Left ventricle myocardium inferior (tissue), 1 donor: ENCODE measurements around the gene RASL12. TPM values are rescaled to one million over a fixed set of nuclear protein-coding genes. Genes with fewer than 3 reads are reported as not detected.

Experiments used
- DNase-seq: peaks from one replicate; pipeline ENCODE4 v3.0.0-alpha.2; 2020
- H3K27ac ChIP-seq: fragments of 200-600 bp; replicated peaks from 2 replicates; pipeline ENCODE4 v1.8.0; 2021
- H3K27me3 ChIP-seq: fragments of 200-600 bp; 2 replicates; pipeline ENCODE4 v1.8.0; 2021; ENCODE audit warnings: low read depth
- H3K36me3 ChIP-seq: fragments of 200-600 bp; 2 replicates; pipeline ENCODE4 v1.8.0; 2021
- H3K4me1 ChIP-seq: fragments of 200-600 bp; 2 replicates; pipeline ENCODE4 v1.8.0; 2021
- H3K4me3 ChIP-seq: fragments of 200-600 bp; 2 replicates; pipeline ENCODE4 v1.8.0; 2021; ENCODE audit warnings: mild to moderate bottlenecking, moderate library complexity
- H3K9me3 ChIP-seq: fragments of 200-600 bp; replicated peaks from 2 replicates; pipeline ENCODE4 v1.8.0; 2021
- intact Hi-C: fragments of 100-400 bp; cut with micrococcal nuclease; formaldehyde crosslinking; loops from one replicate; pipeline ENCODE4 v1.11.0; 2022
- total RNA-seq: library from RNA; stranded (reverse); fragmentation: NEBNext Ultra II Directional; extraction: Animal tissue kit (Norgen Biotek cat#: 25700); gene quantifications from one replicate; pipeline ENCODE4 v1.2.1, GENCODE V29; 2021
- TF ChIP-seq, protein P1 (sequence below): fragments of 200-600 bp; IDR thresholded peaks from 2 replicates; pipeline ENCODE4 v1.8.0; 2021; ENCODE audit warnings: antibody characterized with exemption, mild to moderate bottlenecking, borderline replicate concordance
- donor health status: DM: no; HTN: yes; CAD: no; lungs with severe emphysema.

The RASL12 gene
- total RNA-seq, 1 donor from 2014 or later, result 12.9 TPM

DNA sequence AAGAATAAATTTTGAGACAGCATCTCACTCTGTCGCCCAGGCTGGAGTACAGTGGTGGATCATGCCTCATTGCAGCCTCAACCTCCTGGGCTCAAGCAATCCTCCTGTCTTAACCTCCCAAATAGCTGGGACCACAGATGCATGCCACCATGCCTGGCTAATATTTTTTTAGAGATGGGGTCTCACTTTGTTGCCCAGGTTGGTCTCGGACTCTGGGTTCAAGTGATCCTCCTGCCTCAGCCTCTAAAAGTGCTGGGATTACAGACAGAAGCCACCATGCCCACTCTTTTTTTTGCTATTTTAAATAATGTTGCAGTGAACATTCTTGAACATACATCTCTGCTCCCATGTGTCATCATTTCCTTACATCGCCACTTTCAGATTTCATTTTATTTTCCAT is 29.4 kb downstream of the RASL12 start:
- TF ChIP-seq, protein P1, sequence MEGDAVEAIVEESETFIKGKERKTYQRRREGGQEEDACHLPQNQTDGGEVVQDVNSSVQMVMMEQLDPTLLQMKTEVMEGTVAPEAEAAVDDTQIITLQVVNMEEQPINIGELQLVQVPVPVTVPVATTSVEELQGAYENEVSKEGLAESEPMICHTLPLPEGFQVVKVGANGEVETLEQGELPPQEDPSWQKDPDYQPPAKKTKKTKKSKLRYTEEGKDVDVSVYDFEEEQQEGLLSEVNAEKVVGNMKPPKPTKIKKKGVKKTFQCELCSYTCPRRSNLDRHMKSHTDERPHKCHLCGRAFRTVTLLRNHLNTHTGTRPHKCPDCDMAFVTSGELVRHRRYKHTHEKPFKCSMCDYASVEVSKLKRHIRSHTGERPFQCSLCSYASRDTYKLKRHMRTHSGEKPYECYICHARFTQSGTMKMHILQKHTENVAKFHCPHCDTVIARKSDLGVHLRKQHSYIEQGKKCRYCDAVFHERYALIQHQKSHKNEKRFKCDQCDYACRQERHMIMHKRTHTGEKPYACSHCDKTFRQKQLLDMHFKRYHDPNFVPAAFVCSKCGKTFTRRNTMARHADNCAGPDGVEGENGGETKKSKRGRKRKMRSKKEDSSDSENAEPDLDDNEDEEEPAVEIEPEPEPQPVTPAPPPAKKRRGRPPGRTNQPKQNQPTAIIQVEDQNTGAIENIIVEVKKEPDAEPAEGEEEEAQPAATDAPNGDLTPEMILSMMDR, result no peak
- H3K4me1 ChIP-seq, result no peaks in the 10 kb centered on the region
- H3K4me3 ChIP-seq, result no peak overlapping the region
- H3K27me3 ChIP-seq, result no peaks in the 10 kb centered on the region
- H3K9me3 ChIP-seq, result no peaks in the 10 kb centered on the region
- H3K27ac ChIP-seq, result no peak overlapping the region
- H3K36me3 ChIP-seq, result no peaks in the 10 kb centered on the region
- intact Hi-C loops, result no loop called here
- no peak for DNase-seq

GRCh38 chr15:65037309-65037708 is 30.5 kb downstream of the RASL12 start:
- Histone ChIP-seq H3K36me3 (no peaks in the 10 kb centered on the region), H3K27ac (no peak overlapping the region), H3K4me1 (no peaks in the 10 kb centered on the region), H3K4me3 (no peak overlapping the region), H3K27me3 (no peaks in the 10 kb centered on the region), H3K9me3 (no peaks in the 10 kb centered on the region)
- intact Hi-C loops, result no loop called here
- DNase-seq, result no peak
- TF ChIP-seq, protein P1, result no peak

DNA sequence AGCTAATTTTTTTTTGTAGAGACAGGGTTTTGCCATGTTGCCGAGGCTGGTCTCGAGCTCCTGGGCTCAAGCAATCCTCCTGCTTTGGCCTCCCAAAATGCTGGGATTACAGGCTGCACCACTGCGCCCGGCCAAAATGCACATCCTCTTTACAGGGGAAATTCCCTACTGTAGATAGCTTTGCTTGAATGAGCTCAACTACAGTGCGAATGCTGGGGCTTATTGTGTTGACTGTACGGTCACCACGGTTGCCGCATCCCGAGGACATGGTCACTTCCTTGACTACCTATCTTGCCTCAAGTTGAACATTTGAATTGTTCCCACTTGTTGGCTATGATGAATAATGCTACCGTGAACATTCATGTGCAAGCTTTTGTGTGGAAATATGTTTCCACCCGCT is 33.1 kb downstream of the RASL12 start:
- TF ChIP-seq, protein P1, result no peak
- intact Hi-C loops, result no loop called here
- no peak for DNase-seq

DNA sequence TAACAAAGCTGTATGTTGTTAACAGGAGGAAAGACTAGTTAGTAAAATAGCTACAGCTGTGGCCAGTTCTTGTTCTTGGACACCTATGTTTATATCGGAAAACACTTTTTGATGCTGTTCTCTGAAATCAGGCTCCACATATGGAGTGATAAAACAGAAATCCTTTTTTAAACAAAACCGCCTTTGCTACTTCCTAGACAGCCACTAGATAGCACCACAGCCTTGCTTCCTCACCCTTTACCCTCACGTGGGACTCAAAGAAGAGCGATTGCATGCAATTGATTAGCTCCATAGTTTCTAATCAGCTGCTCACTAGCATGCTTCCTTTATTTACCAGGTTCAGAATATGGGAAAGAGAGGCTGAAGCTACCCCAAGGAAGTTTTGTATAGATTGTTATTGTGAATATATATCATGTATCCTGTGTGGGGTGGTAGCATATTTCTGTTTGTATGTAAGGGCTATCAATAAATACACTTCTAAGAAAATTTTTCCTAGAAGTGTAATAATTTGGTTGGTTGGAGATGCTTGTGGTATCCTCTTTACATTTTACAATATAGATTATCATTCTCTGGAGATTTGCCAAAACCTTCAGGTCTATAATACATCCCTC is 34.0 kb downstream of the RASL12 start:
- Histone ChIP-seq H3K27ac (no peak overlapping the region), H3K9me3 (no peaks in the 10 kb centered on the region), H3K27me3 (no peaks in the 10 kb centered on the region), H3K36me3 (no peaks in the 10 kb centered on the region), H3K4me1 (peaks cover 6% of the 10 kb centered on the region), H3K4me3 (no peak overlapping the region)
- TF ChIP-seq, protein P1, result peak; percentile 51
- intact Hi-C loops, result no loop called here
- DNase-seq, result no peak

More for the DNA sequence above, 33.1 kb downstream of the RASL12 start:
- no peak overlapping the region for H3K27ac ChIP-seq
- no peaks in the 10 kb centered on the region for H3K36me3 ChIP-seq
- no peaks in the 10 kb centered on the region for H3K9me3 ChIP-seq
- no peaks in the 10 kb centered on the region for H3K27me3 ChIP-seq
- H3K4me1 ChIP-seq, result no peaks in the 10 kb centered on the region
- no peak overlapping the region for H3K4me3 ChIP-seq

GRCh38 chr15:65032801-65033537 is 34.8 kb downstream of the RASL12 start:
- intact Hi-C loops, result no loop called here

More at GRCh38 chr15:65032801-65033537, 34.8 kb downstream of the RASL12 start:
- peaks cover 14% of the 10 kb centered on the region for H3K4me1 ChIP-seq
- DNase-seq, result peak; percentile 42
- no peaks in the 10 kb centered on the region for H3K27me3 ChIP-seq
- TF ChIP-seq, protein P1, result peak; percentile 70
- H3K9me3 ChIP-seq, result no peaks in the 10 kb centered on the region
- H3K36me3 ChIP-seq, result no peaks in the 10 kb centered on the region
- H3K27ac ChIP-seq, result no peak overlapping the region
- no peak overlapping the region for H3K4me3 ChIP-seq
